ENCODE data around the gene PTGIR. TPM values are rescaled to one million over a fixed set of nuclear protein-coding genes. Genes with fewer than 3 reads are reported as not detected.

The PTGIR gene
- polyA plus RNA-seq, 1 donor (not counting 4 experiments of a cell fraction or from before 2014, with no cell fraction given) = not detected

DNA sequence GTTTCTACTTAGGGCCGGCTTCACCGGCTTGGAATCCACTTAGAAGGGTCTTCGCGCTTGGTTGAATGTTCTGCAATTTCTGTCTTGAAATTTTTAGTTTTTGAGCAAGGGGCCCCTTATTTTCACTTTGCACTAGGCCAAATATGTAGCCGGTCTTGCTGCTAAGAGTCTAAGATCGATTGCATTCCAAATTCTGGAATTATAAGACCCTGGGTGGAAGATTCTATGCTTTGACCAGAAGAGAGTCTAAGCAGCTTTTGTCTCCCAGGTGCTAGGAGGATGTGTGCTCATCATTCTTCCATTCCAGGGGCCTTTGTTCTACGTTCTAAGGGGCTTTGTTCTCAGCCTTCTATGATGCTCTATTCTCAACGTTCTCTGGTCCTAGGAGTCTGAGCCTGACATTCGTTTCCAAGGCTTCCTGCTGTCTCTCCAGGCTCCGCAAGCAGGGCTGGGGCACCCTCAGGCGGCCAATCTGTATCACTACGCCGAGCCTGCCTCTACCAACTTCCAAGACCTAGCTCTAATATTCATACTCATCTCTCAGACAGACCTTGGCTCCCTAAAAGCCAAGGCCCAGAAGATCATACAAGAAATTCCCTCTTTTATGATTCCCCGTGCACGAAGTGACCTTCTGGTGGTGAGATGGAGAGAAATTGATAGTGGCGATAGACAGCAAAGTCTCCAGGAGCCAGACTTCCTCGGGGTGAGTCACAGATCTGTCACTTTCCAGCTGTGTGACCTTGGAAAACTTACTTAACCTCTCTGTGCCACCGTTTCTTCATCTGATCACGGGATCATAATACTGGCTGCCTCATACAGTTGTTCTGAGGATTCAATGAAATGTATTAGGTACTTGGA, 37.1 kb upstream of the PTGIR start:
- no peaks in the 10 kb centered on the region for H4K20me1 ChIP-seq (ENCODE audit: control insufficient read depth, extremely low read depth, insufficient read depth, low read length)
- dilution Hi-C loops (cut with MboI; ENCODE audit: extremely low pct_ligation_motif_present, low sequenced_read_pairs) = no loop called here
- H3K4me3 ChIP-seq (ENCODE audit: control insufficient read depth in 2 of 3, extremely low read depth in 1 of 3, insufficient read depth in 2 of 3, low read depth in 1 of 3, low read length in 3 of 3) = peak overlapping the region; percentile 27 to 79 (median 68)
- H3K27me3 ChIP-seq (ENCODE audit: control insufficient read depth, extremely low read depth, insufficient read depth, low read length) = peaks cover 26% of the 10 kb centered on the region
- H3K79me2 ChIP-seq (ENCODE audit: control insufficient read depth, insufficient read depth, low read length) = no peaks in the 10 kb centered on the region
- no peak overlapping the region for H2AFZ ChIP-seq (ENCODE audit: control insufficient read depth, low read length)
- H3K4me2 ChIP-seq (ENCODE audit: control insufficient read depth, extremely low read depth, insufficient read depth, low read depth, low read length) = peak overlapping the region; percentile 99
- peak overlapping the region; percentile 34 for H3K27ac ChIP-seq (ENCODE audit: control insufficient read depth, insufficient read depth, low read length)
- H3K36me3 ChIP-seq (ENCODE audit: control insufficient read depth in 2 of 2, extremely low read depth in 1 of 2, insufficient read depth in 2 of 2, low read length in 2 of 2) = no peaks in the 10 kb centered on the region
- H3K9me1 ChIP-seq (ENCODE audit: control insufficient read depth, extremely low read depth, insufficient read depth, low read length) = no peaks in the 10 kb centered on the region
- TF ChIP-seq, protein P1, sequence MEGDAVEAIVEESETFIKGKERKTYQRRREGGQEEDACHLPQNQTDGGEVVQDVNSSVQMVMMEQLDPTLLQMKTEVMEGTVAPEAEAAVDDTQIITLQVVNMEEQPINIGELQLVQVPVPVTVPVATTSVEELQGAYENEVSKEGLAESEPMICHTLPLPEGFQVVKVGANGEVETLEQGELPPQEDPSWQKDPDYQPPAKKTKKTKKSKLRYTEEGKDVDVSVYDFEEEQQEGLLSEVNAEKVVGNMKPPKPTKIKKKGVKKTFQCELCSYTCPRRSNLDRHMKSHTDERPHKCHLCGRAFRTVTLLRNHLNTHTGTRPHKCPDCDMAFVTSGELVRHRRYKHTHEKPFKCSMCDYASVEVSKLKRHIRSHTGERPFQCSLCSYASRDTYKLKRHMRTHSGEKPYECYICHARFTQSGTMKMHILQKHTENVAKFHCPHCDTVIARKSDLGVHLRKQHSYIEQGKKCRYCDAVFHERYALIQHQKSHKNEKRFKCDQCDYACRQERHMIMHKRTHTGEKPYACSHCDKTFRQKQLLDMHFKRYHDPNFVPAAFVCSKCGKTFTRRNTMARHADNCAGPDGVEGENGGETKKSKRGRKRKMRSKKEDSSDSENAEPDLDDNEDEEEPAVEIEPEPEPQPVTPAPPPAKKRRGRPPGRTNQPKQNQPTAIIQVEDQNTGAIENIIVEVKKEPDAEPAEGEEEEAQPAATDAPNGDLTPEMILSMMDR (optimal IDR thresholded peaks at IDR 0.05 in 1 of 3, IDR thresholded peaks at IDR 0.05 in 1 of 3, conservative IDR thresholded peaks at IDR 0.05 in 1 of 3; ENCODE audit: extremely low read depth in 1 of 3, insufficient read depth in 2 of 3, low read length in 3 of 3) = peak; percentile 93 to 98 (median 94)
- TF ChIP-seq EZH2 (IDR thresholded peaks at IDR 0.05; ENCODE audit: low read length) = no peak
- peak; percentile 67 for DNase-seq (ENCODE audit: low read depth, low spot score)
- no peaks in the 10 kb centered on the region for H3K9me3 ChIP-seq (ENCODE audit: control insufficient read depth, low read depth, low read length)
- H3K9ac ChIP-seq (ENCODE audit: control insufficient read depth, extremely low read depth, insufficient read depth, low read length) = peak overlapping the region; percentile 46
- FAIRE-seq = peak; percentile 91
- peaks cover 13% of the 10 kb centered on the region for H3K4me1 ChIP-seq (ENCODE audit: control insufficient read depth, extremely low read depth, insufficient read depth, low read length)

DNA sequence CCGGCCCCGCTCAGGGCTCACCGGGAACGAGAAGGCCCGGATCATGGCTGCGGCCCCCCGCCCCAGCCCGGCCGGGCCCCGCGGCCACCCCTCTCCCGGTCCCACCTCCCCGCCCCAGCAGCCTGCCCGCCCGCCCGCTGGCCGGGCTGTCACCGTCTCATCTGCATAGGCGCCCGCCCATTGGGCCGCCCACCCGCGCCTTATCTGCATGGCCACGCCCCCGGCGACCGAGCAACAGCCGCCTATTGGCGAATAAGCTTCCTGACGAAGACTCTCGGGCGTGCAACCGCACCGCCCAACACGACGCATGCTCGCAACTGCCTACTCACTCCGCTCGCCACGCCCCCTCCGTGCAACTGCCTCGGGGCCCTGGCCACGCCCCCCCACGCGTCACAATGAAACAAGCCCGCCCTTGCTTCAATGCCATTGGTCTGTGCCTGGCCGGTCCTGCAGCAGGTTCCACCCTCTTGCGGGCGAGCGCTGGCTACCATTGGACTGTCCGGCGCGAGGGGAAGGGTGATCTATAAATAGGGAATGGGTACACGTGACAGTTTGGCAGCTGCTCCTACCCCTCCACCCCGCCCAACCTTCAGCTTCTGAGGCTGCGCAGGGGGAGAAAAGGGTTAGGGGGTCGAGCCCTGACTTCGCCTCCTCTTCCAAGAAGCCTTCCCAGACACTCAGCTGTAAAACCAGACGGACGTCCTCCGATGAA, 36.3 kb upstream of the PTGIR start, which contains the start of gene DACT3:
TSS of gene DACT3 (minus strand) at position 163 of the 712 bp plus-strand sequence. CDS start at position 45, 118 bp downstream.
- peaks cover 13% of the 10 kb centered on the region for H3K4me1 ChIP-seq (ENCODE audit: control insufficient read depth, extremely low read depth, insufficient read depth, low read length)
- peak within 1 kb of the TSS; percentile 46 for H3K9ac ChIP-seq (ENCODE audit: control insufficient read depth, extremely low read depth, insufficient read depth, low read length)
- peak within 1 kb of the TSS; percentile 34 for H3K27ac ChIP-seq (ENCODE audit: control insufficient read depth, insufficient read depth, low read length)
- dilution Hi-C loops (cut with MboI; ENCODE audit: extremely low pct_ligation_motif_present, low sequenced_read_pairs) = no loop called here
- no peaks in the 10 kb centered on the region for H3K9me1 ChIP-seq (ENCODE audit: control insufficient read depth, extremely low read depth, insufficient read depth, low read length)
- FAIRE-seq = peak; percentile 77
- no peaks in the 10 kb centered on the region for H3K9me3 ChIP-seq (ENCODE audit: control insufficient read depth, low read depth, low read length)
- peak within 1 kb of the TSS; percentile 99 for H3K4me2 ChIP-seq (ENCODE audit: control insufficient read depth, extremely low read depth, insufficient read depth, low read depth, low read length)
- DNase-seq (ENCODE audit: low read depth, low spot score) = peak; percentile 98
- H4K20me1 ChIP-seq (ENCODE audit: control insufficient read depth, extremely low read depth, insufficient read depth, low read length) = no peaks in the 10 kb centered on the region
- no peaks in the 10 kb centered on the region for H3K79me2 ChIP-seq (ENCODE audit: control insufficient read depth, insufficient read depth, low read length)
- no peaks in the 10 kb centered on the region for H3K36me3 ChIP-seq (ENCODE audit: control insufficient read depth in 2 of 2, extremely low read depth in 1 of 2, insufficient read depth in 2 of 2, low read length in 2 of 2)
- TF ChIP-seq EZH2 (IDR thresholded peaks at IDR 0.05; ENCODE audit: low read length) = no peak
- TF ChIP-seq, protein P1 (optimal IDR thresholded peaks at IDR 0.05 in 1 of 3, IDR thresholded peaks at IDR 0.05 in 1 of 3, conservative IDR thresholded peaks at IDR 0.05 in 1 of 3; ENCODE audit: extremely low read depth in 1 of 3, insufficient read depth in 2 of 3, low read length in 3 of 3) = no peak
- H2AFZ ChIP-seq (ENCODE audit: control insufficient read depth, low read length) = peak within 1 kb of the TSS; percentile 44
- peaks cover 26% of the 10 kb centered on the region for H3K27me3 ChIP-seq (ENCODE audit: control insufficient read depth, extremely low read depth, insufficient read depth, low read length)
- peak within 1 kb of the TSS; percentile 41 to 79 (median 68) for H3K4me3 ChIP-seq (ENCODE audit: control insufficient read depth in 2 of 3, extremely low read depth in 1 of 3, insufficient read depth in 2 of 3, low read depth in 1 of 3, low read length in 3 of 3)

Measured in keratinocyte (primary cell).